Skeletal muscle tissue (tissue), 4 donors: Measurements from ENCODE around the gene LILRA2. TPM values are rescaled to one million over a fixed set of nuclear protein-coding genes. Genes with fewer than 3 reads are reported as not detected.

Experiments used
- H3K27ac ChIP-seq: one replicate; pipeline ENCODE4 v1.7.0; 2013; ENCODE audit warnings: mild to moderate bottlenecking, low read depth, low read length, inconsistent platforms
- H3K27me3 ChIP-seq, 3 donors: one replicate each; pipeline ENCODE4 v1.7.0; 2013; ENCODE audit warnings: low read length in 3 of 3; ENCODE audit not compliant: control insufficient read depth in 3 of 3, insufficient read depth in 3 of 3
- H3K36me3 ChIP-seq, 3 donors: one replicate each; pipeline ENCODE4 v1.7.0; 2013; ENCODE audit warnings: low read length in 3 of 3; ENCODE audit not compliant: control insufficient read depth in 3 of 3, insufficient read depth in 3 of 3
- H3K4me1 ChIP-seq, 3 donors: one replicate each; pipeline ENCODE4 v1.7.0; 2013; ENCODE audit warnings: low read length in 3 of 3, mild to moderate bottlenecking in 3 of 3; ENCODE audit not compliant: control insufficient read depth in 3 of 3, insufficient read depth in 3 of 3
- H3K4me3 ChIP-seq, 3 donors: one replicate each; pipeline ENCODE4 v1.7.0; 2013; ENCODE audit warnings: low read length in 3 of 3
- H3K9ac ChIP-seq, 3 donors: one replicate each; pipeline ENCODE4 v1.7.0; 2013; ENCODE audit warnings: low read length in 3 of 3, mild to moderate bottlenecking in 3 of 3, moderate library complexity in 2 of 3, low read depth in 1 of 3
- H3K9me3 ChIP-seq, 3 donors: one replicate each; pipeline ENCODE4 v1.7.0; 2013; ENCODE audit warnings: low read length in 3 of 3; ENCODE audit not compliant: control insufficient read depth in 3 of 3
- total RNA-seq: library from RNA; depleted of rRNA; stranded (reverse); fragments of >200 nt; gene quantifications from one replicate; pipeline ENCODE4 v1.2.3, GENCODE V29; 2014
- donor health status: Osteomylitis.

The LILRA2 gene
- total RNA-seq, 1 donor from 2014 or later = 1.0 TPM

GRCh38 chr19:54606891-54607784, 33.5 kb downstream of the LILRA2 start:
- H3K9me3 ChIP-seq = peaks cover 4 to 7% (median 5%) of the 10 kb centered on the region in 3 donors
- H3K36me3 ChIP-seq = no peaks in the 10 kb centered on the region
- no peaks in the 10 kb centered on the region for H3K4me1 ChIP-seq
- H3K9ac ChIP-seq = no peak overlapping the region
- H3K4me3 ChIP-seq = no peak overlapping the region
- no peak overlapping the region for H3K27ac ChIP-seq
- H3K27me3 ChIP-seq = no peaks in the 10 kb centered on the region

DNA sequence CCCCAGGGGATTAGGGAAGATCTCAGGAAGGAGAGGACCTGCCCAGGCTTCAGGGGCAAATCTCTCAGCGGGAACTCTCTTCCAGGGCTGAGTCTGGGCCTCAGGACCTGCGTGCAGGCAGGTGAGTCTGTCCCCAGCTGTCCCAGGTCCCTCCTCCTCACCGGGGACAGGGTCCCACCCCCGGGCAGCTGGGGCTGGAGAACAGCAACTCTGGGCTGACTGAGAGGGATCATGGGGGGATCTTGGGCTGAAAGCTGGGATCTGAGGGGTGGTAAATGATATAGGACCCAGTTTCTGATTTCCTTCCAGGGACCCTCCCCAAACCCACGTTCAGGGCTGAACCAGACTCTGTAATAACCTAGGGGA, 34.2 kb downstream of the LILRA2 start:
- H3K9ac ChIP-seq = no peak overlapping the region
- no peak overlapping the region for H3K27ac ChIP-seq
- H3K4me3 ChIP-seq = no peak overlapping the region
- no peaks in the 10 kb centered on the region for H3K27me3 ChIP-seq
- peaks cover 4 to 7% (median 5%) of the 10 kb centered on the region in 3 donors for H3K9me3 ChIP-seq
- no peaks in the 10 kb centered on the region for H3K4me1 ChIP-seq
- H3K36me3 ChIP-seq = no peaks in the 10 kb centered on the region

DNA sequence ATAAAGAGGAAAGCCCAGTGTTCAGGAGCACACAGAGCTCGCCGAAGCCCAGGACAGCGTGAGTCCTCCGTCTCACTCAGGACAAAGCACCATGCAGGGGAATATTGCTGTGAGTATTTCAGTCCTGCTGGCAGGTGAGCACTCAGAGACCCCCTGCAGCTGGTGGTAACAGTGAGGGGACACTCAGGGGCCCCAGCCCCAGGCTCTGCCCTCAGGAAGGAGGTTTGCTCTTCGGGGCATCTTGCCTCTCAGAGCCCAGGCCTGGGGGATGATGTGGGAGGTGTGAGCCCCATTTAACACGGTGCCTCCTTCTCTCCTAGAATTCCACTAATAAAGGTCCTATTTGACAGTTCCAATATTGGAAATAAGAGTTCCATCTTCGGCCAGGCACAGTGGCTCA, 34.6 kb downstream of the LILRA2 start:
- no peaks in the 10 kb centered on the region for H3K27me3 ChIP-seq
- H3K4me1 ChIP-seq = no peaks in the 10 kb centered on the region
- H3K36me3 ChIP-seq = no peaks in the 10 kb centered on the region
- no peak overlapping the region for H3K27ac ChIP-seq
- H3K4me3 ChIP-seq = no peak overlapping the region
- peaks cover 4 to 7% (median 5%) of the 10 kb centered on the region in 3 donors for H3K9me3 ChIP-seq
- H3K9ac ChIP-seq = no peak overlapping the region

DNA sequence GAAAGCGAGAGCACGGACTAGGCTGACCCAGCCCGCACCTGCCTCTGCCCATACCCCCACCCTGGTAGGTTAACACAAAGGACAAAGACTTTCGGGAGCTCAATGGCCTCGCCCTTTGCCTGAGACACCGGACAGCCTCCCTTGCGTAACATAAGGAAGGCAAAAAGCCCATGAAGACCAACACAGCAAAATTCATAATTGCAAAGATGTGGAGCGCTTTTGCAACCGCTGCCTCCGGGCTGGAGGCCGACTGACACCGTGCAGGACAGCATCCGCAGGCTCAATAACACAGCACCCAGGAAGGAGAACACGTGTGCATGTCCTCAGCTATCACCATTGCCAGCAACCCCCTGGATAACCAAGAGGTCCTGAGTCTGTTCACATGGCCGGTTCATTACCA, 35.2 kb downstream of the LILRA2 start:
- Histone ChIP-seq H3K27ac (no peak overlapping the region), H3K4me3 (no peak overlapping the region), H3K9ac (no peak overlapping the region), H3K4me1 (no peaks in the 10 kb centered on the region), H3K9me3 (peaks cover 4 to 7% (median 5%) of the 10 kb centered on the region in 3 donors), H3K36me3 (no peaks in the 10 kb centered on the region), H3K27me3 (no peaks in the 10 kb centered on the region)

- peaks cover 4 to 7% (median 5%) of the 10 kb centered on the region in 3 donors for H3K9me3 ChIP-seq
These were observed 35.8 kb downstream of the LILRA2 start for GRCh38 chr19:54609356-54609791.

DNA sequence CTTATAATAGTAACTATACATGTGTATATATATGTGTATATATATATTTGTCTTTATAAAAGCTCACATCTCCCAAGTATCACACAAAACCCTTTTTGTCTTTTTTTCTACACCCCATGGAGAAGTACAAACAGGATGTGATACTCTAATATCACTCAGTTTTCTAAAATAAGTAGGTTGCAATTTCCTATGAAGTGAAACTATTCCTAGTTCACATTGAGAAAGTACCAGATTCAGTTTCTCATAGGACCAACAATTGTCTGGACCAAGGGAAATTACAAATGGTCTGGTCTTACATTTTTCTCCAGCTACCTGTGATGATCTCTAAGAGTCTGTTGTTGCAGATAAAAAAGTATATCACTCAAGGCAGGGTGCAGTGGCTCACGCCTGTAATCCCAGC, 38.8 kb downstream of the LILRA2 start:
- H3K9me3 ChIP-seq = peaks cover 0 to 5% (median 5%) of the 10 kb centered on the region in 3 donors
- H3K4me3 ChIP-seq = no peak overlapping the region
- H3K36me3 ChIP-seq = no peaks in the 10 kb centered on the region
- no peak overlapping the region for H3K9ac ChIP-seq
- H3K27me3 ChIP-seq = no peaks in the 10 kb centered on the region
- no peaks in the 10 kb centered on the region for H3K4me1 ChIP-seq
- H3K27ac ChIP-seq = no peak overlapping the region

More at GRCh38 chr19:54609356-54609791, 35.8 kb downstream of the LILRA2 start:
- Histone ChIP-seq H3K9ac (no peak overlapping the region), H3K4me3 (no peak overlapping the region), H3K4me1 (no peaks in the 10 kb centered on the region), H3K27ac (no peak overlapping the region), H3K36me3 (no peaks in the 10 kb centered on the region), H3K27me3 (no peaks in the 10 kb centered on the region)

DNA sequence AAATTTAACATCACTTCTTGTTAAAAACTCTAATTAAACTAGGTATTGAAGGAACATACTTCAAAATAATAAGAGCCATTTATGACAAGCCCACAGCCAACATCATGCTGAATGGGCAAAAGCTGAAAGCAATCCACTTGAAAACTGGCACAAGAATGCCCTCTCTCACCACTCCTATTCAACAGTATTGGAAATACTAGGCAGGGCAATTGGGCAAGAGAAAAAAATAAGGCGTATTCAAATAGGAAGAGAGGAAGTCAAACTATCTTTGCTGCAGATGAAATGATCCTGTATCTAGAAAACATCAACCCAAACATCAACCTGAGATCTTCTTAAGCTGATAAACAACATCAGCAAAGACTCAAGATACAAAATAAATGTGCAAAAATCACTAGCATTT, 41.1 kb downstream of the LILRA2 start:
- Histone ChIP-seq H3K27me3 (no peaks in the 10 kb centered on the region), H3K4me3 (no peak overlapping the region), H3K9ac (no peak overlapping the region), H3K4me1 (no peaks in the 10 kb centered on the region), H3K9me3 (peaks cover 0 to 4% (median 0%) of the 10 kb centered on the region in 3 donors), H3K27ac (no peak overlapping the region), H3K36me3 (no peaks in the 10 kb centered on the region)

GRCh38 chr19:54616057-54616456, 42.5 kb downstream of the LILRA2 start:
- H3K27ac ChIP-seq = no peak overlapping the region

DNA sequence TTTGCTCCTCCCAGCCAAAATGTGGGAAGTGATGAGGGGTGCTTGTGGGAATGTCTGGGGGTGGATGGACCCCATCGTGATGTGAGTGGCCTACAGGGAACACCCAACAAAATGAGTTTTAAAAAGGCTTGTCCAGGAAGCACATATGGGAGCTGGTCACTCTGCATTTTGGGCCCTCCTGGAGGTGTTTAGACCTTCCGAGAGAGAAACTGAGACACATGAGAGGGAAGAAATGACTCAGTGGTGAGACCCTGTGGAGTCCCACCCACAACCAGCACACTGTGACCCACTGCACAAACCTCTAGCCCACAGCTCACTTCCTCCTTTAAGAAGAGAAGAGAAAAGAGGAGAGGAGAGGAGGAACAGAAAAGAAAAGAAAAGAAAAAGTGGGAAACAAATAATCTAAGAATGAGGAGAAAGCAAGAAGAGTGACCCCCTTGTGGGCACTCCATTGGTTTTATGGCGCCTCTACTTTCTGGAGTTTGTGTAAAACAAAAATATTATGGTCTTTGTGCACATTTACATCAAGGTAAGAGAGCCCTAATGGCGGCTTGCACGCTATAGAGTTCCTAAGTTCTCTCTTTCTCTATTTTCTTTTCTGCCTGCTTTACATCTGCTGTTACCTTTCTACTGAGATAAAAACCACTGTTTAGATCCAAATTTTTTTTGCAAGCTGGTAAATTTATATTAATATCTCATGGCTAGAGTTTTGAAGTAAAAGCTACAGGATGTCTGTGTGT, 43.4 kb downstream of the LILRA2 start:
- no peaks in the 10 kb centered on the region for H3K4me1 ChIP-seq
- H3K36me3 ChIP-seq = no peaks in the 10 kb centered on the region
- no peak overlapping the region for H3K4me3 ChIP-seq
- no peaks in the 10 kb centered on the region for H3K27me3 ChIP-seq
- no peak overlapping the region for H3K27ac ChIP-seq
- H3K9ac ChIP-seq = no peak overlapping the region
- H3K9me3 ChIP-seq = no peaks in the 10 kb centered on the region

More at GRCh38 chr19:54616057-54616456, 42.5 kb downstream of the LILRA2 start:
- Histone ChIP-seq H3K36me3 (no peaks in the 10 kb centered on the region), H3K4me1 (no peaks in the 10 kb centered on the region), H3K9ac (no peak overlapping the region), H3K27me3 (no peaks in the 10 kb centered on the region), H3K4me3 (no peak overlapping the region), H3K9me3 (no peaks in the 10 kb centered on the region)

- H3K27me3 ChIP-seq = no peaks in the 10 kb centered on the region
- H3K4me1 ChIP-seq = no peaks in the 10 kb centered on the region
- no peak overlapping the region for H3K27ac ChIP-seq
- H3K9ac ChIP-seq = no peak overlapping the region
- no peak overlapping the region for H3K4me3 ChIP-seq
- no peaks in the 10 kb centered on the region for H3K36me3 ChIP-seq
- no peaks in the 10 kb centered on the region for H3K9me3 ChIP-seq
These were observed 46.9 kb downstream of the LILRA2 start for GRCh38 chr19:54620464-54620863.
